Stimulated activated CD8-positive, alpha-beta memory T cell treated with anti-CD3 and anti-CD28 coated beads, Interleukin-12 subunit alpha, Interleukin-12 subunit beta, amount 100 ng/mL, for 24 hours (primary cell): Measurements from ENCODE around the gene NAP1L4.

ENCODE experiments used
- DNase-seq: peaks from one replicate; pipeline ENCODE4 v3.0.0-alpha.2; 2020; ENCODE audit errors: extremely low read depth

Gene NAP1L4

GRCh38 chr11:3010521-3011275, 18.6 kb upstream of the NAP1L4 start:
- no peak for DNase-seq

GRCh38 chr11:3010004-3010403, 17.9 kb upstream of the NAP1L4 start:
- DNase-seq = no peak

GRCh38 chr11:3009481-3009880, 17.4 kb upstream of the NAP1L4 start:
- no peak for DNase-seq

- DNase-seq = no peak
Observed at GRCh38 chr11:3008746-3009336, 16.7 kb upstream of the NAP1L4 start.

GRCh38 chr11:3007404-3008010, 15.4 kb upstream of the NAP1L4 start:
- DNase-seq = no peak

GRCh38 chr11:3006505-3007260, 14.6 kb upstream of the NAP1L4 start:
- DNase-seq = no peak

- DNase-seq = no peak
Observed at GRCh38 chr11:3004481-3004880, 12.4 kb upstream of the NAP1L4 start.

GRCh38 chr11:3003396-3004231, 11.5 kb upstream of the NAP1L4 start:
- DNase-seq = no peak

- no peak for DNase-seq
Observed at GRCh38 chr11:3002871-3003270, 10.7 kb upstream of the NAP1L4 start.

- no peak for DNase-seq
Observed at GRCh38 chr11:3002351-3002861, 10.3 kb upstream of the NAP1L4 start.

GRCh38 chr11:3001496-3001895, 9.4 kb upstream of the NAP1L4 start:
- DNase-seq = no peak

GRCh38 chr11:3000032-3000961, 8.2 kb upstream of the NAP1L4 start:
- DNase-seq = no peak

- no peak for DNase-seq
Observed at GRCh38 chr11:2999464-2999998, 7.4 kb upstream of the NAP1L4 start.

GRCh38 chr11:2998073-2998850, 6.1 kb upstream of the NAP1L4 start:
- no peak for DNase-seq

- DNase-seq = no peak
Observed at GRCh38 chr11:2997406-2997805, 5.3 kb upstream of the NAP1L4 start.

GRCh38 chr11:2996976-2997375, 4.8 kb upstream of the NAP1L4 start:
- no peak for DNase-seq

- no peak for DNase-seq
Observed at GRCh38 chr11:2995893-2996554, 3.9 kb upstream of the NAP1L4 start.

GRCh38 chr11:2995031-2995561, 3.0 kb upstream of the NAP1L4 start:
- no peak for DNase-seq
